A549 (cell line): ENCODE data around the gene SPSB1.

ENCODE experiments used
- BHLHE40 ChIP-seq: IDR thresholded peaks from 2 replicates; pipeline ENCODE4 v1.6.1; 2012; ENCODE audit warnings: low read depth, low read length, inconsistent platforms
- CBX2 ChIP-seq: fragments of 200-600 bp; sonication (generic); IDR thresholded peaks from 2 replicates; pipeline ENCODE4 v1.6.1; 2016; ENCODE audit warnings: low read depth, mild to moderate bottlenecking, borderline replicate concordance
- EP300 ChIP-seq, 2 experiments: fragments of >200 bp; sonication (Bioruptor Twin); formaldehyde crosslinking; IDR thresholded peaks; 2 replicates in 1 of 2; 3 replicates in 1 of 2; pipeline ENCODE4 v1.6.1; 2016 to 2017
- JUNB ChIP-seq: fragments of >200 bp; sonication (Bioruptor Twin); formaldehyde crosslinking; IDR thresholded peaks from 2 replicates; pipeline ENCODE4 v1.6.1; 2016
- MAFK ChIP-seq: fragments of 450-650 bp; IDR thresholded peaks from 2 replicates; pipeline ENCODE4 v1.6.1; 2014; ENCODE audit not compliant: partially characterized antibody
- MAX ChIP-seq: IDR thresholded peaks from 2 replicates; pipeline ENCODE4 v1.6.1; 2012
- NR3C1 ChIP-seq: fragments of >200 bp; sonication (Bioruptor Twin); formaldehyde crosslinking; IDR thresholded peaks from 3 replicates; pipeline ENCODE4 v1.6.1; 2017
- PHF8 ChIP-seq: fragments of 200-600 bp; sonication (generic); IDR thresholded peaks from 2 replicates; pipeline ENCODE4 v1.6.1; 2016; ENCODE audit warnings: low read depth, mild to moderate bottlenecking, antibody characterized with exemption, moderate library complexity, borderline replicate concordance
- POLR2A ChIP-seq: IDR thresholded peaks from 2 replicates; pipeline ENCODE4 v1.6.1; 2012; ENCODE audit warnings: mild to moderate bottlenecking, low read length
- TF ChIP-seq, protein P1 (sequence below): fragments of >200 bp; sonication (Bioruptor Twin); formaldehyde crosslinking; IDR thresholded peaks from 3 replicates; pipeline ENCODE4 v1.5.1; 2016
- TF ChIP-seq, protein P2 (sequence below): fragments of 200-600 bp; sonication (generic); IDR thresholded peaks from 2 replicates; pipeline ENCODE4 v1.6.1; 2016; ENCODE audit warnings: antibody characterized with exemption, mild to moderate bottlenecking, moderate library complexity

DNA sequence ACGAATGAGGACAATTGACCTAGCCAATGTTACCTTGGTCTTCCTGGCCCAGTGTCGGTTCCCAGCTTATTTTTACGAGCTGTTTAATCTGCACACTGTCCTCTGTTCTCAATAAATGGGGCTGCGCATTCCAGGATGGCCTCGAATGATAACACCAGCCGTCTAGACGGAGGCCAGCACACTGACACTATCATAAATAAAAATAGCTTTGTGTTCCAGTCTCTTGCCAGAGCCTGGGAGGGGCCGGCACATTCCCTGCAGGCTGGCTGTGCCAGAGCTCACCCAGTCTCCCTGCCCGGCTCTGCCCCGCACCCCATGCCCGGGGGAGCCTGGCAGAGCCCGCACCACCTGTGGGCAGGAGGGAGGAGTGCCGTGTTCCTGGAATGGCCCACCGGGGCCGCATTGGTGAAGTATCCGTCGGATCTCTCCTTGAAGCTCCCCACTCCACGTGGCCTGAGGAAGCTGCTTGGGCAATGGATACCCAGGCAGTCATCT lies 92.1 kb downstream of the SPSB1 start:
- TF ChIP-seq MAX, result no peak
- no peak for TF ChIP-seq CBX2
- TF ChIP-seq EP300 (IDR thresholded peaks at IDR 0.05), result no peak
- TF ChIP-seq NR3C1, result no peak
- no peak for TF ChIP-seq BHLHE40
- TF ChIP-seq, protein P1, sequence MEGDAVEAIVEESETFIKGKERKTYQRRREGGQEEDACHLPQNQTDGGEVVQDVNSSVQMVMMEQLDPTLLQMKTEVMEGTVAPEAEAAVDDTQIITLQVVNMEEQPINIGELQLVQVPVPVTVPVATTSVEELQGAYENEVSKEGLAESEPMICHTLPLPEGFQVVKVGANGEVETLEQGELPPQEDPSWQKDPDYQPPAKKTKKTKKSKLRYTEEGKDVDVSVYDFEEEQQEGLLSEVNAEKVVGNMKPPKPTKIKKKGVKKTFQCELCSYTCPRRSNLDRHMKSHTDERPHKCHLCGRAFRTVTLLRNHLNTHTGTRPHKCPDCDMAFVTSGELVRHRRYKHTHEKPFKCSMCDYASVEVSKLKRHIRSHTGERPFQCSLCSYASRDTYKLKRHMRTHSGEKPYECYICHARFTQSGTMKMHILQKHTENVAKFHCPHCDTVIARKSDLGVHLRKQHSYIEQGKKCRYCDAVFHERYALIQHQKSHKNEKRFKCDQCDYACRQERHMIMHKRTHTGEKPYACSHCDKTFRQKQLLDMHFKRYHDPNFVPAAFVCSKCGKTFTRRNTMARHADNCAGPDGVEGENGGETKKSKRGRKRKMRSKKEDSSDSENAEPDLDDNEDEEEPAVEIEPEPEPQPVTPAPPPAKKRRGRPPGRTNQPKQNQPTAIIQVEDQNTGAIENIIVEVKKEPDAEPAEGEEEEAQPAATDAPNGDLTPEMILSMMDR, result no peak
- no peak for TF ChIP-seq JUNB
- TF ChIP-seq PHF8, result no peak
- TF ChIP-seq POLR2A, result no peak
- no peak for TF ChIP-seq MAFK
- TF ChIP-seq, protein P2, sequence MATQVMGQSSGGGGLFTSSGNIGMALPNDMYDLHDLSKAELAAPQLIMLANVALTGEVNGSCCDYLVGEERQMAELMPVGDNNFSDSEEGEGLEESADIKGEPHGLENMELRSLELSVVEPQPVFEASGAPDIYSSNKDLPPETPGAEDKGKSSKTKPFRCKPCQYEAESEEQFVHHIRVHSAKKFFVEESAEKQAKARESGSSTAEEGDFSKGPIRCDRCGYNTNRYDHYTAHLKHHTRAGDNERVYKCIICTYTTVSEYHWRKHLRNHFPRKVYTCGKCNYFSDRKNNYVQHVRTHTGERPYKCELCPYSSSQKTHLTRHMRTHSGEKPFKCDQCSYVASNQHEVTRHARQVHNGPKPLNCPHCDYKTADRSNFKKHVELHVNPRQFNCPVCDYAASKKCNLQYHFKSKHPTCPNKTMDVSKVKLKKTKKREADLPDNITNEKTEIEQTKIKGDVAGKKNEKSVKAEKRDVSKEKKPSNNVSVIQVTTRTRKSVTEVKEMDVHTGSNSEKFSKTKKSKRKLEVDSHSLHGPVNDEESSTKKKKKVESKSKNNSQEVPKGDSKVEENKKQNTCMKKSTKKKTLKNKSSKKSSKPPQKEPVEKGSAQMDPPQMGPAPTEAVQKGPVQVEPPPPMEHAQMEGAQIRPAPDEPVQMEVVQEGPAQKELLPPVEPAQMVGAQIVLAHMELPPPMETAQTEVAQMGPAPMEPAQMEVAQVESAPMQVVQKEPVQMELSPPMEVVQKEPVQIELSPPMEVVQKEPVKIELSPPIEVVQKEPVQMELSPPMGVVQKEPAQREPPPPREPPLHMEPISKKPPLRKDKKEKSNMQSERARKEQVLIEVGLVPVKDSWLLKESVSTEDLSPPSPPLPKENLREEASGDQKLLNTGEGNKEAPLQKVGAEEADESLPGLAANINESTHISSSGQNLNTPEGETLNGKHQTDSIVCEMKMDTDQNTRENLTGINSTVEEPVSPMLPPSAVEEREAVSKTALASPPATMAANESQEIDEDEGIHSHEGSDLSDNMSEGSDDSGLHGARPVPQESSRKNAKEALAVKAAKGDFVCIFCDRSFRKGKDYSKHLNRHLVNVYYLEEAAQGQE, result no peak
